Sigmoid colon (tissue), 4 donors: ENCODE data around the gene ASB18.

Source experiments
- EP300 ChIP-seq, 4 donors: sonication (generic); formaldehyde crosslinking; IDR thresholded peaks; one replicate each; pipeline ENCODE4 v1.6.1; 2017; ENCODE audit warnings: antibody characterized with exemption in 4 of 4
- POLR2AphosphoS5 ChIP-seq, 4 donors: sonication (generic); formaldehyde crosslinking; IDR thresholded peaks; one replicate each; pipeline ENCODE4 v1.6.1; 2017; ENCODE audit warnings: antibody characterized with exemption in 4 of 4
- TF ChIP-seq, protein P1 (sequence below), 4 experiments: fragments of 450-650 bp in 3 of 4; fragments of 200-600 bp in 1 of 4; IDR thresholded peaks; one replicate each; pipeline ENCODE4 v1.5.1; 2016 to 2019; ENCODE audit warnings: antibody characterized with exemption in 4 of 4, mild to moderate bottlenecking in 3 of 4, moderate library complexity in 2 of 4

DNA sequence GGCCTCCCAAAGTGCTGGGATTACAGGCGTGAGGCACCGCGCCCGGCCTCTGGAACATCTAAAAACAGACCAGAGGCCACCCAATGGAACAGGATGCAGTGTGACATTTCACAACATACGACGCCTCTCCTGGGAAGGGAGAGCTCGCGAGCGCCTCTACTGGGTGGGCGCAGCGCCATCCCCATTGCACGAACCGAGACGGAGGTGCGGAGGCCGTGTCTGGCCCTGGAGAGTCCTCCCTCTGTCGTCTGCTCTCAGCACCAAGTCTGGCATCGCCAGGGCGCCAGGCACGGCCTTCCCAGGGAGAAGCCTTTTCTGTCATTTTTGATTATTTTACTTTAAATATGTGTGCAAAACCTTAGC is 86.6 kb downstream of the ASB18 start:
- TF ChIP-seq, protein P1, sequence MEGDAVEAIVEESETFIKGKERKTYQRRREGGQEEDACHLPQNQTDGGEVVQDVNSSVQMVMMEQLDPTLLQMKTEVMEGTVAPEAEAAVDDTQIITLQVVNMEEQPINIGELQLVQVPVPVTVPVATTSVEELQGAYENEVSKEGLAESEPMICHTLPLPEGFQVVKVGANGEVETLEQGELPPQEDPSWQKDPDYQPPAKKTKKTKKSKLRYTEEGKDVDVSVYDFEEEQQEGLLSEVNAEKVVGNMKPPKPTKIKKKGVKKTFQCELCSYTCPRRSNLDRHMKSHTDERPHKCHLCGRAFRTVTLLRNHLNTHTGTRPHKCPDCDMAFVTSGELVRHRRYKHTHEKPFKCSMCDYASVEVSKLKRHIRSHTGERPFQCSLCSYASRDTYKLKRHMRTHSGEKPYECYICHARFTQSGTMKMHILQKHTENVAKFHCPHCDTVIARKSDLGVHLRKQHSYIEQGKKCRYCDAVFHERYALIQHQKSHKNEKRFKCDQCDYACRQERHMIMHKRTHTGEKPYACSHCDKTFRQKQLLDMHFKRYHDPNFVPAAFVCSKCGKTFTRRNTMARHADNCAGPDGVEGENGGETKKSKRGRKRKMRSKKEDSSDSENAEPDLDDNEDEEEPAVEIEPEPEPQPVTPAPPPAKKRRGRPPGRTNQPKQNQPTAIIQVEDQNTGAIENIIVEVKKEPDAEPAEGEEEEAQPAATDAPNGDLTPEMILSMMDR (IDR thresholded peaks at IDR 0.05) = no peak
- TF ChIP-seq EP300 (IDR thresholded peaks at IDR 0.05) = no peak
- TF ChIP-seq POLR2AphosphoS5 (IDR thresholded peaks at IDR 0.05) = no peak
